SIG-M5 treated with dmso at 0.1 percent for 504 hours (cell line): Measurements from ENCODE around the gene LNX1.
A peak's percentile ranks its signal among the peaks of the same experiment; 100 is the strongest.

Source experiments
- DNase-seq: peaks from one replicate; lab custom pipeline; 2025; ENCODE audit not compliant: unreplicated experiment; lab: John Stamatoyannopoulos, UW

LNX1 gene

DNA sequence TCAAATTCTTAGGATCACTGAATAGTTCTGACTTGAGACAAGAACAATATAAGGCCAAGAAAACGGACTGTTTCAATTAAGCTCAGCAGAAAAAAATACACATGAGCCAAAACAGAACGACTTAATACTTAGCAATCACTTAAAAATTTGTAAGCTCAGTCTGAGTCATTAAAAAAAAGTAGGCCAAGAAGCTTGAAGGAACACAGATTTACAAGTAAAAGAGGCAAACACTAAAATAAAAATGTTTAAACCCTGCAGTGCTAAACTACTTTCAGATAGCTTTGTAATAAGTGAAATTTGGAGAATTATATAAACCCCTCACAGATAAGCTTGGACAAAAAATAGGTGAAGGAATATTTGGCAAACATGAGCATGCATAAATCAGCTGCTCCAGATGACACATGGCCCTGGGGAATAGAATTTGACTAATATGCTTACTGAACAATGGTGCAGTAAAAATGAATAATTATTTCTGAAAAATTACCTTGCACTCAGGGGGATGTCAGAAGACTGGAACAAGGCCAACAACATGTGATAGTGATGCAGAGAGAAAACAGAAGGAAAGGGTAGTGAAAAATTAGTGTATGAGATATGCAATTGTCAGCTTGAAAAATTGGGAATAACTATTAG lies 49.6 kb downstream of the LNX1 start:
- DNase-seq = no peak

DNA sequence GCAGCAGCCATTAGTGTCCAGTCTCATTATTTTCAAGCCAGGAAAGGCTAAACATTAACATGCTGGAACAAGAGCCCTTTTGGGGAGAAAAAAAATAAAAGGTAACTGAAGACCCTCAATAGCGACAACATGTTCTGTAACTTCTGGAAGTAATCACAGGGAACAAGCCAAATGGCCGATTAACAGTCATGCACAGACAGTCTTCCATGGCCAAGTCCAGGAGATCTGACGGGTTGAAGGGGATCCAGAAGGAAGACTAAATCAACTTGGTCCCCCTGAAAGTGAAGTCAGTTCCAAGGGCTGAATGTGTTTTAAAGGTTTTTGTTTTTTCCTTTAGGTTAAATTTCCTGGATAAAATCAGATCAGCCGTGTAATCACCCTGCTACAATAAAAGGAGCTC lies 52.5 kb downstream of the LNX1 start:
- no peak for DNase-seq

DNA sequence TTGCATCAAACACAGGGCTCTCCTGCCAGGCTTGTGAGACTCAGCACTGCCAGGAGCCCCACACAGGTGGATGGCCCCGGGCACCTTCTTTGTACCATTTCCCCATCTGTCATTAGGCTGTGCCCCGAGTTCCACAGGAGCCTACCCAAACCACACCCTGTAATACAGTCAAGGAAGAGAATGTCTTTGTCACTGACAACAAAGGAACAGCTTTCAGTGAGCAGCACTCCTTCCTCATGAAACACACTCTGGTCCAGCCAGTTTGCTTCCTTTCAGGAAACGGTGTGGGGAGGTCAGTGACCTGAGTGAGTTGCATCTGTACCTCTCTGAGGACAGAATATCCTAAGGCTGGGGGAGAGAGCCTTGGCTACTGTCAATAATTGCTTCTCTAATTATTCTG lies 53.7 kb downstream of the LNX1 start:
- DNase-seq = peak; percentile 30

DNA sequence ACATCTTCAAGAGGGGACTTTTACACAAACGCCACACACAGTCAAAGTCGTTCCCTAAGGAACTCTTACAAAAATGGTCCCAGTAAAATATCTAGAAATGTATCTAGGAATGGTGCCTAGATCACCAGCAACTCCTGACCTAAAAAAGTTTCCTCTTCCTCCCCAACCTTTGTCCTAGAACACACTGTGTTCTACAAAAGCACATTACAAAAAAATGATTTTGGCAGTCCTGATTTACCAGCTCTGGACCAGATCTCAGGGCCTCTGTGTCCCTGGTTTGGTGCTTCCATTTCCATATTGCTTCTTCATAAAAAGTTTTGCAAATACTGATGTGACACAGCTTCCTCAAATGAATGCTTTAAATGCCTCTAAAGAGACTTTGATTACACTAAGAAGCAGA lies 55.0 kb downstream of the LNX1 start:
- no peak for DNase-seq

DNA sequence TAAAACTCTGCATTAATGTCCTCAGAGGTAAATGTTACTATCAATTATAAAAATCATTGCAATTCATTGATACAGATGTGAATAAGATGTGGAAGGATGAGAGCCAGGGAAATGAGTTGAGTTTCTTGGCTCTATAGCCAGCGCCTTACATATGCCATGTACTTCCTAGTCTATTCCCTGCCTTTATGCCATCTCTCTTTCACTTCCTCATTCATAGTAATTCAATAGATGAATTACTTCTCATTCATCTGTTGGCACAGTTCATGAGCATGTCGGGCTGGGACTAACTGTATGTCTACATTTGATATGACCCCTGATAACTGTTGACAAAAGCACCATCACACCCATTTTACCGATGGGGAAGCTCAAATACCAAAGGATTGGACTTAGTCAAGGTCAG lies 55.7 kb downstream of the LNX1 start:
- DNase-seq = peak; percentile 22

DNA sequence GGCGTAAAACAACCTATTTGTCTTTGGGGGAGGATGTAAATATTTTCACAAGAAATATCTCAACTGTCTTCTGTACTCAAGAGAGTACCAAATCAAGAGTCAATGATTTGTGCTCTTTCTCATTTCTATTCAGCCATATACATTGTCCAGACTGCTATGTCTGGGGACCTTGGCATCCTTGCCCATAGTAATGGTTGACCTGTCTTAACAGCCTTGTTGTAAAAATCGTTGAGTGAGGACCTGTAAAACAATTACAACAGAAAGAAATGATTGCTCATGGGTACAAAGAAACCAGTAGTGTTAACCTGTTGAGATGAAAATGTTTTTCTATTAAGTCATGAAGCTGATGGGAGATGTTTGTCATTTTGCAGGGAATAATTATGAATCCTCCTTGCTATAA lies 56.6 kb downstream of the LNX1 start:
- DNase-seq = no peak

DNA sequence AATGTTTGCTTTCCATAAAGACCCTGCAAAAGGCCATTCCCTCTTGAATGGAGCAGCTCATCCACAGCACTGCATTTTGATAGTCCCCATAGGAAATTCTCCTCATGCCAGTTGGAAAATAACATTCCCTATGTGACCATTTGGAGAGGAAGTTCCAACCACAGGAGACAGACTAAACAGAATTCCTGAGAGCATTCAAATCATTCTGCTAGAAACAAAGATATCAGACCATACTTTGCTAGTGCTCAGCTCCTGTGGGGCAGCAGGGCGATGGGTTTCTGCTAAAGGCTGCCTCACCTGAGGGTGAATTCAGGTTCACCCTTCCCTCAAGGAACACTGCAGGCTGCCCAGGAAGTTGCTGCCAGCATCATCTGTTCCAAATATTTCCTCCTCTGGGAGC lies 58.8 kb downstream of the LNX1 start:
- DNase-seq = no peak

DNA sequence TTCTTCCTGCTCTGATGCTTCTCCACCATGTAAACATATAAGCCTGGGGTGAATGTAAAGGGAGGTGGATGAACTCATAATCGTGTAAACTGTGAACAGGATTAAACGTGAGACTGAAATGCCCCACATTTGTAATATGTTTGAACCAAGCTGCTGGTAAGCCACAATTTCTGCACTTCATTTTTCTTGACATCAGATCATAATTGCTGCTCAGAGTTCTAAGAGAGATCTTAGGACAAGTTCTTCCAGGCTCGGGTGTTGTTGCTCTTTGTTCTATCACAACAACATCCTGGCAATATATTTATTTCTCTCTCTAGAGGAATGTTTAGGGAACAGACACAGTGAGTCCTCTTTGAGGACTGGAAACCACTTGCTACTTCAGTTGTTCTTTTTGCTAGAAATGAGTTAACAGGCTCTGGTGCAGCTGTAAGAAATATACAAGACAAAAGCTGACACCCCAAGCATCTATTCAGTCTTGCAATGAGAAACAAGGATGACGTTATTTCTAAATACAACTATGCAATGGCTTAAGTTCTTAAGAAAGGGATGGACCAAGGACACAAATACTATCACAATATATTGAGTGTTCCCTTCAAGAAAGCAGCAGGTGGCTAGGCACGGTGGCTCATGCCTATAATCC lies 59.6 kb downstream of the LNX1 start:
- DNase-seq = no peak

DNA sequence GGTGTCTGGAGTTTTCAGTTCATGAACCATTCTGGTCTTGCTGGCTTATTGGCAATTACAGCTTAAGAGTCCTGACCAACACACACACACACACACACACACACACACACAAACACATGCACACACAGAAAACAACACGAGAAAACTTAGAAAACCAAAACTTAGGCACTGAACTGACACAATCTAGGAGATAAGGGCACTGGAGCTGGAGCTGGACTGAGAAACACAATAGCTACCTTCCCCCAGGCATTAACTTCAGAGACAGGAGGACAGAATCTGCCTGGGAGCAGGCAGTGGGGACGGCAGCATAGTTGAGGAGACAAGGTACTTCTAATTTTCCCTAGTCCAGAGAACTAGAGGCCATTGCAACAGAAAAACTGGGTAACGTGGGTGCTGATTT lies 62.3 kb downstream of the LNX1 start:
- no peak for DNase-seq

DNA sequence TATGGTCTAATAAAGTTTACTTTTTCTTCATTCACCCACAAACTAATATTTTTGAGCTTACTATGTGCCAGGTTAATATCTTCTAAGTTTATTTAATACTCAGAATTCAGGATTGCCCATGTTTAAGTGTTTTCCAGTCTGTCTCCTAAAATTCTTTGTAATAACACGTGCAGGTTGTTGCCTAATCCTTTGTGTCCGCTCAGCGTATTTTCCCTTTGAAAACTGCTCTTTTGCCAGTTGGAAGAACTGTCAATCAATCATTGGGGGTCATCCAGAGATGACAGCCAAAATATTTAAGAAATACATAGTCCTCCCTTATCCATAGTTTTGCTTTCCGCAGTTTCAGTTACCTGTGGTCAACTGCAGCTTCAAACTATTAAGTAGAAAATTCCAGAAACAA lies 63.4 kb downstream of the LNX1 start:
- no peak for DNase-seq

DNA sequence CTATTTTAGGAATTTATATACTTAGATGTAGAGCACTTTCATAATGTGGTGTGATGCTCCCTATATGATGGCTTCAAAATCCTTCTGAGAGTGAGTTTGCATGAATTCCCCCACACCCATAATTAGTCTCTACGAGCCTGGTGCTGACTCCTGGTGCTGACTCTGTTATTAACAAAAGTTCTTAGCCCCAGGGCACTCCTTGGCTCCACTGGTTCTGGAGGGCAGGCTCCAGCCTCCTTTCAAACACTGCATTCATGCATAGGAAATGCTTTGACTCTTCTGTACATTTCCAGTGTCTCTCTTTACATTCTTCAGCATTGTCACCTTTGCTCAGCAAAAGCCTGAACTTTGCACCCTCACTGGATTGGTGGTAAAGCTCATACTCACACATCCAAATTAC lies 64.0 kb downstream of the LNX1 start:
- no peak for DNase-seq

DNA sequence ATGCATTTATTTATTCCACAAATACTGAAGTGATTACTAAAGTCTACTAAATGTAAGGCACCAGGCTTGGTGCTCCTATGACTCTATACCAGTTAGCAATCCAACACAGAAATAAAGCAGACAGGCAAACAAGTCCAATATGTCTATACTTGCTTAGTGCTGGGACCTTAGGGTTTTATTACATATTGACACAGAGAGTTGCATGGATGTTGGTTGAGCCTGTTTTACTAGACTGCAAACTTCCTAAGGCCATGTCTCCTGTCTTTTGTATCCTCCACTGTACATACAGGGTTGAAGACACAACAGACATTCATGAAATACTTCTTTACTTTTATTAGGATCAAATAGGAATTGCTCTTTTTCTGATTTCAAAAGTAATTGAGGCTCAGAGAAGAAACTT lies 69.0 kb downstream of the LNX1 start:
- peak; percentile 16 for DNase-seq

DNA sequence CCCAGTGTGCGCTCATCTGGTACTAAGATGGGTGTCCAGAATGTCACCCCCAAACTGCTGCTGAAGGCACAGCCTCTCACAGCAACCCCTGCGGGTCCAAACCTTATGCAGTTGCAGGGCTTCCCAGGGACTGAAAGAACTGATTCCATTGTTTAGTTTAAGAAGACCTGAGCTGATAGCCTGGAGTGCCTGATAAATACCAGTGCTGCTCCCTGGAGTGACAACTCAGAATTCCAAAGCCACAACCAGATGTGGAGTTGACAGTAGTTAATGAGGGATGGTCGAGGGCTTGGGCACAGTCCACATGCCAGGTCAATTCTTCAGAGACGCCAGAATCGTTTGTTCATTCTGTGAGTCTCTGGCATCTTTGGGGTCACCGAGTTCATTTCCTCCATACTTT lies 71.2 kb downstream of the LNX1 start:
- no peak for DNase-seq

DNA sequence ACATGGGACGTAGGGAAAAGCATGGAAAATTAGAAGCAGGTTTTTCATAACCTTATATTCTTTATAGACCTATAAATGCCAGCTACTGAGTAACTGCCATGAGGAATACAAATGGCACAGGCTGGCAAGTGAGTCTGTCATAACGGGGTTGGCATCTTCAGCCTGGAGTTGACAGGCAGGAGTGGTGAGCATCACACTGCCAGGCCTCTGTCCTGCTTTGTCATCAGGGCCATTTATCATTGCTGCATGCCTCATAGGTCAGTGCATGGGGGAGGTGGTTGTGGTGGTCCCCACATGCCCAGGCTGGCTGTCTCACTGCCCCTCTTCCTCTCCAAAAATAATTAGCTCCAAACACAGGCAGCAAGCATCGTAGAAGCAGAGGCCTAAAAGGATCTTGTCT lies 72.5 kb downstream of the LNX1 start:
- no peak for DNase-seq

DNA sequence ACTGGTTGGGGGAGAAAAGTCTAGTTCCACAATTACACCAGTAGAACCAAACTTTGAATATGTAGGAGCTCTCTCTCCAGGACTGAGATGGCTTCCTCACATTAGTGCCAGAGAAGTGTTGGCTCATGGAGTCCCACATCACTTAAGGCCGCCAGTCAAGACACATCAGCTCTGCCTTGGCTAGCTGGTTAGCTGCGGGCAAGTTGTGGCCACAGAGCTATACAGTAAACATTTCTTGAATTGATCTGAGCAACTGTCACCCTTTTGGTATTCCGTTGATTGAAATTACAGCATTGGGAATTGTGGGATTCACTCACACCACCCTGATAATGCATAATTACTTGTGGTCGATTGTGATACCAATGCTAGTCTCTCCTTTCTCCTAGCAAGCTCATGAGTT lies 76.2 kb downstream of the LNX1 start:
- no peak for DNase-seq

DNA sequence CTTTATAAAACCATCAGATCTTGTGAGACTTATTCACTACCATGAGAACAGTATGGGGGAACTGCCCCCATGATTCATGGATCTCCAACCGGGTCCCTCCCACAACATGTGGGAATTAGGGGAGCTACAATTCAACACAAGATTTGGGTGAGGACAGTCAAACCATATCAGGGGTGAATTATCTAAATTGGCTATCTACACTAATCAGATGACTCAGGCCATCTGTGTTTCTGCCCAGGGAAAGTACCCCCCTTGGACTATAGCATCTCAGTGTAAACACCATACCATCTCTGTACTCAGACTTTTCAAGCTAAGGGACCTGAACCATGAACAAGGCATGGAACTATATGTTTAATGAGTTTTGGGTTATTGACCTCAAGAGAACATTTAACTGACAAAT lies 76.8 kb downstream of the LNX1 start:
- no peak for DNase-seq

DNA sequence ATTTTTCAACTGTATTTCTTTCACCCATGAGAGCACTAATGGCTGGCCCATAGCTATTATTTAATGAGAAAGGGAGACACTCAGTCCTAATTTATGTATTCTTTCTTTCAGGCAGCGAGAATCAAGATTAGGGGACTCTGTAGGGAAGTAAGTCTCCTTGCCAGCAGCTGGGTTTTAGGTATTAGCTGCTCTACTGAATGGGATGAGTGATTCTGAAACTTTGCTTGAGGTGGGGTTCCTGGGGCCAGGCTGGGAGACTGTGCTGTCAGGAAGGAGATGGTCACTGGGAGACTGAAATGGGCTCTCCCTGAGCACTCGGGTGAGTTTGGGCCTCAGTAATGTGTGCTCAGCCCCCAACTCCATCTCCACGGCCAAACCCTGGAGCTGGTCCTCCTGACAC lies 78.7 kb downstream of the LNX1 start:
- DNase-seq = no peak

DNA sequence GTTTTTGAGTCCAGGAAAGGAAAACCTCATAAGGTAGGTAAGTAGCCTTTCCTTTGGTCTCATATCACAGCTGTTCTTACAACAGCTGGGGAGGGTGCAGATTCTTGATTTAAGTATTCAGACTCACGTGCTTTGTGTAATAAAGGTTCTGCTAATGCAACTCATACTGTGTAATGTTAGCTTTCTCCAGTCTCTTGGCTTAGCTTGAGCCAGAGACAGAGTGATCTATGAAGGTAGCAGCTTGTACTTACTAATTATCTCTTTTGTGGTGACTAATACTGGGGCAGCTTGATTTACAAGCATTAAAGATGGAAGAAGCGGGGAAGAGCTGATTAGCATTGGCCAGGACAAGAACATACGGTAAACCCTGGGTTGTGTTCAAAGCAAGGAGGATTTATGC lies 80.3 kb downstream of the LNX1 start:
- DNase-seq = no peak

DNA sequence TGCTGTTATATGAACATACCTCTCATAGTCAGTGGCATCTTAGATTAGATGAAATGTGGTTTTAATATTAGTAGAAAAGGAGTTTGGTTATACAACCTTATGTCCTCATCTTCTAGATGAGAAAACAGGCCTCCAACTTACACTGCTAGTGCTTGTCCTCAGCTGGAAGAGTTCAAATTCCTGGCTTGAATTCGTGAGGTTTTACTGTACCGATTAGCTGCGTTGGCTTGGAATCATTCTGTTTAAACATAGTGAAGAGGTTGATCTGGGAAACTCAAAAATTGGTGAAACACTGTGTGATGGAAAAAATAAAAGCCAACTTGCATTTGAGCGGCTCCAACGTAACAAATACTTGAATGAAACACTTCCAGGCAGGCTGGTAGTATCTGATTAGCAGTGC lies 81.0 kb downstream of the LNX1 start:
- DNase-seq = no peak

DNA sequence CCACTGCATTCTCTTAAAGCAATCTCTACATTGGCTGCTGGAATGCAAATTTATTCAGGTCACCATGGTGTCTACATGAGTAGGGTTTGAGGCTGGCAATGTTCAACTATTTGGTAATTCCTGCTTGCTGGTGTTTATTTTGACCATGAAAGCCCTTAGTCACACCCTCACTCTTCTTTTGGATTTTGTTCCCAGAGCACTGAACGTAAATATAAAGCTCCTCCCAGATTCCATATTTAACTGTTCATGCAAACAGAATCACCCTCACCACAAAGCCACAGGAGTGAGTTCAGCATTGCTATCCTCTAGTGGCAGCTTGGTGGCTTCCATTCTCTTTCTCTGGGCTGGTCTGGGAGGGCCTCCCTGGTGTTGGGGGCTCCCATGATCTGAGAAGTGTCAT lies 82.8 kb downstream of the LNX1 start:
- peak; percentile 8 for DNase-seq

DNA sequence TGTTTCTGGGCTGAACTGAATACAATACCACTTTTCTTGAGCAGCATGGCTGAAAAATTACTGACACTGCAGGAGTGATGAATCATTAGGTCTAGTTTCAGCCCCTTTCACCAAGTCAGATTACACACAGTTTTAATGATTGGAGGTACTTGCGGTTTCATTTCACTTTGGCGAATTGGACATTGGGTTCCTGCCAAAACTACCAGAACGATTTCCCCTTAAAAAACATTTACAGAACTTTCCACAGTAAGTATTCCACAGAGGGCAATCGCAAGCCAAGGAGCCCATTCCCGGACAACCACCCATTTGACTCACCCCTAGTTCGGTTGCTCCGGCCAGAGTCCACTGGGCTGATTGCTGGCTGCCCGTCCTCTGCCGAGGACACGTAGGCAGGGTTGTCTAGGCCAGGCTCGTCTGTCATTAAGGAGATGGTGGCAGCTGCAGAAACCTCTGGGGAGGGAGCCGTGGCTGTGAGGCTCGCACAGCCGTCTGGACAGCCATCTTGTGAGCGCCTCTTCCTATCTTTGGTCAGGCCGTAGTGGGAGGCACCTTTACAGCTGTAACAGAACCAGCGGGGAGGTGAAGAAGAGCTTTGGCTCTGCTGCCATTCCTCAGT lies 83.5 kb downstream of the LNX1 start:
- no peak for DNase-seq

DNA sequence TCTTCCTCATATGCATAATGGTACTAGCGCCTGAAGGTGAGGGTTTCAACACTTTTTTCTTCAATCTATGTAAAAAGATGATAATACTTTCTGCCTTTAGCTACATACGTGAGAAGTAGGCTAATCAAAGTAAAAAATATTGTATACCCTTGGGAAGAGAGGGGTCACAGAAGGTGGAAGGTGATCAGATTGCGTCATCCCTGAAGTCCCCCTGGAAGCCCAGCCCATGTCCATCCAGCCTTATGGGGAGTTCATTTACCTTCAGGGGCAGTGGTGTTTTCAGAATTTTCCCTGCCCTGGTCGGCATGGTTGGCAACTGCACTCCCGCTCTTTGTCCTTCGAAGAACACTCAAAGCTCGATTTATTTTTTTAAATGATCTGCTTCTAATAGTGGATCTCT lies 84.2 kb downstream of the LNX1 start:
- DNase-seq = no peak

DNA sequence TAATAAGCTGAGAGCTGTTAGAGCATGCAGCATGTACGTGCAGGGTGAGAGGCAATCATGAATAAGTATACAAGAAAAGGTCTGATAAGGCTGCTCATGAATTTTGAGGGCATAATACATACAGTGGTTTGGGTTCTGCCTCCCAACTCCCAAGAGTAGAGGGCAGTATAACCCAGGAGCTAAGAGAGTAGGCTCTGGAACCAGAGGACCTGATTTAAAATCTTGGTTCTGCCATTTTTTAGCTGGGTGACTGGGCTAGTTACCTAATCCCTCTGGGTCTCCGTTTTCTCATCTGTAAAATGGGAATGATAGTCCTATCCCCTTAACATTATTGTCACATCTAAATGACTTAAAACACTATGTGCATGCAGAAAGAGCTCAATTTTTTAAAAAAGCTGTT lies 85.3 kb downstream of the LNX1 start:
- DNase-seq = no peak
